HG03354 (cell line): ENCODE results near the gene ZNF518A.

ENCODE experiments used
- ATAC-seq: cut with Tn5 transposase; IDR thresholded peaks from one replicate; pipeline ENCODE4 v1.9.1; 2021; ENCODE audit warnings: mild to moderate bottlenecking; ENCODE audit not compliant: unreplicated experiment, poor library complexity, severe bottlenecking

Gene ZNF518A, protein sequence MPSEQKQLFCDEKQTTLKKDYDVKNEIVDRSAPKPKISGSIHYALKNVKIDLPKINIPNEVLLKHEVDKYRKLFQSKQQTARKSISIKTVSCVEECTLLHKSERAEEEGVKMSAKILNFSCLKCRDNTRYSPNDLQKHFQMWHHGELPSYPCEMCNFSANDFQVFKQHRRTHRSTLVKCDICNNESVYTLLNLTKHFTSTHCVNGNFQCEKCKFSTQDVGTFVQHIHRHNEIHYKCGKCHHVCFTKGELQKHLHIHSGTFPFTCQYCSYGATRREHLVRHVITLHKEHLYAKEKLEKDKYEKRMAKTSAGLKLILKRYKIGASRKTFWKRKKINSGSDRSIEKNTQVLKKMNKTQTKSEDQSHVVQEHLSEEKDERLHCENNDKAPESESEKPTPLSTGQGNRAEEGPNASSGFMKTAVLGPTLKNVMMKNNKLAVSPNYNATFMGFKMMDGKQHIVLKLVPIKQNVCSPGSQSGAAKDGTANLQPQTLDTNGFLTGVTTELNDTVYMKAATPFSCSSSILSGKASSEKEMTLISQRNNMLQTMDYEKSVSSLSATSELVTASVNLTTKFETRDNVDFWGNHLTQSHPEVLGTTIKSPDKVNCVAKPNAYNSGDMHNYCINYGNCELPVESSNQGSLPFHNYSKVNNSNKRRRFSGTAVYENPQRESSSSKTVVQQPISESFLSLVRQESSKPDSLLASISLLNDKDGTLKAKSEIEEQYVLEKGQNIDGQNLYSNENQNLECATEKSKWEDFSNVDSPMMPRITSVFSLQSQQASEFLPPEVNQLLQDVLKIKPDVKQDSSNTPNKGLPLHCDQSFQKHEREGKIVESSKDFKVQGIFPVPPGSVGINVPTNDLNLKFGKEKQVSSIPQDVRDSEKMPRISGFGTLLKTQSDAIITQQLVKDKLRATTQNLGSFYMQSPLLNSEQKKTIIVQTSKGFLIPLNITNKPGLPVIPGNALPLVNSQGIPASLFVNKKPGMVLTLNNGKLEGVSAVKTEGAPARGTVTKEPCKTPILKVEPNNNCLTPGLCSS (N-terminal part only)

DNA sequence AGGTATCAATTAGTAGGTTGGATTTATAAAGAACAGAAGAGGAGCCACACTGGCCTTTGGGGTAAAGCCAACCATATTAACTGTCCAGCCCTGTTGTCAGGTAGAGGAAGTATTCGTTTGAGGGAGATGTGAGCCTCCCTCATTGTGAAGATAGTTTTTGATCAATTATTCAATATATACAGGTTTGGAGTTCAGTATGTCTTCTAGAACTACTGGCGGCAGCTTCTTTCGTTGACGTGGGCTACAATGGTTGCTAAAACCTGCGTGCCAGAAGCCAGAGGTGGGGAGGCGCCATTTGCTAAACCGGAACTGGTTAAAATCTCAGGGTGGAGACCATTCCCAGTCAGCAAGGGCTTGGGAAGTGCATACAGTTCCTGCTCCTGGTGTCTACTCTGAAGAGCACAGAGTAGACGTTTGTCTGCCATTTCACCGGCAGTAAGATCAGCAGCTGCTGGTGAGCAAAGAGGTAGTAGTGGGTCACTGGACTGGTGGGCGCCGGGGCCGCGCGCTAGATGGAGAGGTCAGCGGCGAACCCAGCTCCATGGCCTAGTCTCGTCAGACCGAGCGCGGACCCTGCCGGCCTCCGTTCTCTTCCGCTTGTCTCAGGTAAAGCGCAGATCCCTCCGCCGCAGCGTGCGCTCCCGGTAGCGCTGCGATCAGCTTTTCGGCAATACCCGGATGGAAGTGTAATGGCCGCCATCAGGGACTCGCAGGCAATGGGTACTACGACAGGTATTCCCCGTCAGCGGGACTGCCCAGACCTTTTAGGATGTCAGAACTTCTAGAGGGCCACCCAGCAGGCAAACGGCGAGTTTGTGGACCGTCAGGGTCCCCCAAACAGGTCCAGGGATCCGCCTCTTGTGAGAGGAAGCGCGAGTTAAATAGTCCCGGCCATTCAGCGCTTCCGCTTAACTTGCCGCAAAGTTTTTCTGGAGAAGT lies at the start of gene ZNF518A:
ZNF518A (plus strand) TSS at position 911 of the 939 bp plus-strand sequence. CDS start 26,026 bp downstream, outside the sequence.
- ATAC-seq: peak; percentile 78

DNA sequence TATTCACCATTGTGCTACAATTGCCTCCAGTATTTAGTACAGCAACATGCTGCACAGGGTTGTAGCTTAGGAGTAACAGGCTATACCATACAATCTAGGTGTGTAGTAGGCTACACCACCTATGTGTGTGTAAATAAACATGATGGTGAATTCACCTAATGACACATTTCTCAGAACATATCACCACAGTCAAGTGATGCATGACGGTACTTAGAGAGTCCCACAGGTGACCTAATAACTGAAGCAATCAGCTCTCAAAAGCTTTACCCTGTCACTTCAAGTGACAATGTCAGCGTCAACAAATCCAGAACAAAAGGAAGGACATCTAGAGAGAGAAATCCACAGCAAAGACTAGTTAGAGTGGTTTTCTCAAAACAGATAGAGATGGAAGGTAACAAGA lies 47.9 kb upstream of the ZNF518A start:
- ATAC-seq: no peak

DNA sequence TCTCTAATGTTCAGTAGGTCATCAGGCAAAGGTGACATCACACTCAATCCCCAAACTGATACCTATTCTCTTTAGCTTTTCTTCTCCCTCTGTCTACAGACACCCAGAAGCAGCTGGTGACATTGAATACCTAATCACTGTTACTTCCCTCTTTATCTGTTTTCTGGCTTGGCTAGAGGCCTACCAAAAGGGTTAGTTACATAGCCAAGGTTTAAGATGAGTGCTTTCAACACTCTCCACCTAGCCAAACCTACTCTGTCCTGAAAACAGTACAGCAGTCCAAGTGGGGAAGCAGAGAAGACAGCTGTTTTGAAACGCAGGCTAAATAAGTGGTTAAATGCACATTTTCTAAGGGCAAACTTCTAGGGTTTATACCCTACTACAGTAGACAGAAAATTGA lies 47.3 kb upstream of the ZNF518A start:
- ATAC-seq: no peak

DNA sequence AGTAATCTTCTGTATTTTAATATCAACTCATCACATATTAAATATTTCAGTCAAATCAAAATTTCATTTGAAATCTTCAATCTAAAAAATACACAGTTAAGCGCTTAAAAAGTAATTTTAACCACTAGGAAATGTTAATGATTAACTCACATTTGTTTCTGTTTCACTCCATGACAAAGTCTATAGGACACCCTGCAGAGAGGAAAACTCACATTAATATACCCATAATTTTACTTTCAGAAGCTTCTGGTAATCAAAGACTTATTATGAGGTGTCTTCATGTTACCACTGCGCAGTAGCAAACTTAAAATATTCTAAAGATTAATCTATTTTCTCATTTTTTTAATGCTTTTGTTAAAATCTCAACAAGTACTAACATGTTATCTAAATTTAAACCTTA lies 41.0 kb upstream of the ZNF518A start:
- no peak for ATAC-seq

DNA sequence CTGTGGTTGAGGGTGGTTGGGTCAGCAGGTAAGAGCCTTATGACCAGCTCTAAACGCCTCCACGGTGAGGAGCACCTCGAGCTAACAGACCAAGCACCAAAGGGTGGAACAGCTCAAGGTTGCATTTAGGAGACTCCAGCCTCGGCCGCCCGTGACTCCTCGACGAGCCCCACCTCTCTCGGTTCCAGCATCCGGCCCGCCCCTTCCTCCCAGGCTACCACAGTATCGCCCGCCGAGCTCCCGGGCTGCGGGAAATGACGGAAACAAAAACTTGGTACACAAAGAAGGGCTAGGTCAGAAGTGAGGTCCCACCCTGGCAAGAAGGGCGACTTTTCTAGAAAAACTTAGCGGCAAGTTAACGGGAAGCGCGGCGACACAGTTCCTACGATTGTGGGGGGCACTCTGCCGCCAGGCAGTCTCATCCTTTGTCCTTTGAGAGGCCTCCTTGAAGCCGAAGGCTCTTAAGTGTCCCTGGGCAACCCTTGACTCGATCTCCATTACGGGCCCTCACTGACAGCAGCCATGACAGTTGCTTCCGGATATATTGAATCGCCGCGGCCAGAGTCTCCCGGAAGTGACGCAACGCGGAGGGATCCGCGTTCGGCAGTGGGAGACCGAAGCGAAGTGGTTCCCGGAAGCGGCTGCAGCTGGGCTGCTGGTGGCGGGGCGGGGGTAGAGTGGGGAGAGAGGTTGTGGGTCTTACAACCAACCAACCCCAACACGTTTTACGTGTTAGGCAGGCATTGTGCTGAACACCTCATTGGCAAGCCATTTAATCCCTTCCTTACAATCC lies 40.2 kb upstream of the ZNF518A start:
- peak; percentile 91 for ATAC-seq

DNA sequence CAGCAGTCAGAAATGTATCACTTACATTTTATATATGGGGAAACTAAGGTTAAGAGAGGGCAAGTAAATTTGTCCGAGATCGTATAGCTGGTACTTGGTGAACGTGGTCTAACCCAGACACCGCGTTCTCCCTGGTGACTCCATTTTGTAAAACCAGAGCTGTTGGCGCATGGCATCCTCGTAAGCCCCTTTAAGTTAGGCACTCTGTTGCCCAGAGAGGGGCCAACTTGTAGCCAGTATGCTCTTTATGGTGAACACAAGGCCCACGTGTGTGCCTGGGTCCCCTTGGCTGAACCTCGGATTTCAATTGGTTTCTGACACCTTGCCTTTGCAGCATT lies 39.7 kb upstream of the ZNF518A start:
- no peak for ATAC-seq

DNA sequence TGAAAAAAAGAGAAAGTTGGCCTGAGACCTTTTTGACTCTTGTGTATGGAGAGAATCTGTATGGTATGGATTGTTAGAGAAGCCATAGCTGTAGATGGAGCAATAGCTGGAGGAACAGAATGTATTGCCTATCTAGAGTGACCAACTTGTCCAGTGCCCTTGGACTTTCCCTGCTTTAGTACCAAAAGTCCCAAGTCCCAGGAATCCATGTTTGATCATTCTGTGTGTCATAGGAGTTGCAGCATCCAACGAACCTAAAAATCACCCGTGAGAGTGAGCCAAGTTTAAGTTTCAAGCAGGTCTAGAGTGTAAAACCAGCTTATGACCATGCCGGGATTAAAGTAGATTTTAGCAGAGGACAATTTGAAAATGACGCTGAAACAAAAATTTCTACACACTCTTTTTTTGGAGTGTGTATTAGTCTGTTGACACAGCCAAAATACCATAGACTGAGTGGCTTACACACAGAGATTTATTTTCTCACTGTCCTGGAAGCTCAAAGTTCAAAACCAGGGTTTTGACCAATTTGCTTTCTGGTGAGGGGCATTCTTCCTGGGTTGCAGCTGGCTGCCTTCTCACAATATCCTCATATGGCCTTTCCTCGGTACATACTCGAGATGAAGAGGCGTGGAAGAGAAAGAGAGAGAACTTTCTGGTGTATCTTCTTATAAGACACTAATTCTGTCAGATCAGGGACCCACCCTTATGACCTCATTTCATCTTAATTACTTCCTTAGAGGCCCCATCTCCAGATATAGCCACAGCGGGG lies 36.9 kb upstream of the ZNF518A start:
- ATAC-seq: no peak

DNA sequence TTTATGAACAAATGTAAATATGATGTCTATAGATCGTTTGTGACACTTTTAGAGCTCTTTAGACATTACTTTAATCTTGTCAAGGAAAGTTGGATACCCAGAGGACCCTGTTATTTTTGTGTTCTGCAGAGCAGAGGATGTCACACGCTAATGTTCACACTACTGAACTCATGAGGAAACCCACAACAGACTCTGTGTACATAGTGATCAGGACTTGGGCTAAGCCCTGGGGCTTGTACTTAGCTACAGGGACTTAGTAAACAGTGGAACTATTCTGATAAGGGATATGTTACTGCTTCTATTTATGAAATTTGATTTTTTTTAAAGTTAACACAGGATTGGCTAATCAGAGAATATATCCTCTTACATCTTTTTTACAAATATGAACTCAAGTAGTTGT lies 36.1 kb upstream of the ZNF518A start:
- ATAC-seq: no peak

DNA sequence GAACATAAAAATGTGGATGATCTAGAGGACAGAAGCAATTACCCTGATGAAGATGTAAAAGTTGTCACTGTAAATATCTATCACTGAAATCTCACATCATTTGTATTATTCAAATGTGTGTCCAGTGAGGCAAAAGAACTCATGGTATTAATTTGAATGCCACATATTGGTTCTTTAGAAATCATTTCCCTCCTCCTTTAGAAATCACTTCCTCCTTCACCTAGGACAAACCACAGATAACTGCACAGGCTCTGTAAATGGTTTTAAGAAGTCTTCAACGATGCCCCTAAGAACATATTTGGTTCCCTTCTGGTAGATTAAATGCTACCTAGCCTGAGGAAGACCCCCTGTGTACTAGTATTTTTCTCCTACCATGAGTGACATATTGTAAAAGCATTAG lies 33.1 kb upstream of the ZNF518A start:
- no peak for ATAC-seq

DNA sequence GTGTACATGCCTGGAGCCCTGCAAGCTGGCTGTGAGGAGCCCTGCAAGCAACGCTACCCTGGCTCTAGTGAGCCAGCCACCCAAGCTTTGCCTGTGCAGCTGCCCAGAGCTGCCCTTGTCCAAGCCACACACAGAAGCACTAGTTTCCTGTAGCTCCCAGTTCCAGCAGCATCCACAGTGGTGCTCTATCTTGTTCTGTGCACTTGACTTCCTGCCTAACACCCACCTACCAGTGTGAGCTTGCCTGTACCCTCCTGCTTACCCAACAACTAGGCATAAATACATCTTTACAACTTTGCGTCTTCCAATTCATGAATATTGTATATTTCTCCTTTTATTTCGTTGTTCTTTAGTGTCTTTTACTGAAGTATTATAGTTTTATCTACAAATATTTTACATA lies 32.2 kb upstream of the ZNF518A start:
- no peak for ATAC-seq

DNA sequence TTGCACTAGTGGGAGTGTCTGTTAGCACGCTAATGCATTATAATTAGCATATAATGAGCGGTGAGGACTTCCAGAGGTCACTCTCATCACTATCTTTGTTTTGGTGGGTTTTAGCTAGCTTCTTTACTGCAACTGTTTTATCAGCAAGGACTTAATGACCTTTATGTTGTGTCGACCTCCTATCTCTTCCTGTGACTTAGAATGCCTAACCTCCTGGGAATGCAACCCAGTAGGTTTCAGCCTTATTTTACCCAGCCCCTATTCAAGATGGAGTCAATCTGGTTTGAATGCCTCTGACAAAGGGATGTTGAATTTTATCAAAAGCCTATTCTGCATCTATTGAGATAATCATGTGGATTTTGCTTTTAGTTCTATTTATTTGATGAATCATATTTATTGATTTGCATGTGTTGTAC lies 22.5 kb upstream of the ZNF518A start:
- ATAC-seq: no peak

DNA sequence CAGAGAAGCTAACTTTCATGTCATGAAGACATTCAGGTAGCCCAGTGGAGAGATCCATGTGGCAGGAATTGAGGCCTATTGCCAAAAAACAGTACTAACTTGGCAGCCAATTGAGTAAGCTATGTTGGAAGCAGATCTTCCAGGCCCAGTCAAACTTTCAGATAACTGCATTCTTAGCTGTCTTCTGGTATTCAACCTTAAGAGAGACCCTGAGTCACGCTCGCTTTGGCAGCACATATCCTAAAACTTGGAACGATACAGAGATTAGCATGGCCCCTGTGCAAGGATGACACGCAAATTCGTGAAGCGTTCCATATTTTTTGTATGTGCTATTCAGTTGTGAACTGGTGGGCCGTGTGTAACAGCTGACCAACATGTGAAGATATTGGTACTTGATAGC lies 17.6 kb upstream of the ZNF518A start:
- ATAC-seq: no peak

DNA sequence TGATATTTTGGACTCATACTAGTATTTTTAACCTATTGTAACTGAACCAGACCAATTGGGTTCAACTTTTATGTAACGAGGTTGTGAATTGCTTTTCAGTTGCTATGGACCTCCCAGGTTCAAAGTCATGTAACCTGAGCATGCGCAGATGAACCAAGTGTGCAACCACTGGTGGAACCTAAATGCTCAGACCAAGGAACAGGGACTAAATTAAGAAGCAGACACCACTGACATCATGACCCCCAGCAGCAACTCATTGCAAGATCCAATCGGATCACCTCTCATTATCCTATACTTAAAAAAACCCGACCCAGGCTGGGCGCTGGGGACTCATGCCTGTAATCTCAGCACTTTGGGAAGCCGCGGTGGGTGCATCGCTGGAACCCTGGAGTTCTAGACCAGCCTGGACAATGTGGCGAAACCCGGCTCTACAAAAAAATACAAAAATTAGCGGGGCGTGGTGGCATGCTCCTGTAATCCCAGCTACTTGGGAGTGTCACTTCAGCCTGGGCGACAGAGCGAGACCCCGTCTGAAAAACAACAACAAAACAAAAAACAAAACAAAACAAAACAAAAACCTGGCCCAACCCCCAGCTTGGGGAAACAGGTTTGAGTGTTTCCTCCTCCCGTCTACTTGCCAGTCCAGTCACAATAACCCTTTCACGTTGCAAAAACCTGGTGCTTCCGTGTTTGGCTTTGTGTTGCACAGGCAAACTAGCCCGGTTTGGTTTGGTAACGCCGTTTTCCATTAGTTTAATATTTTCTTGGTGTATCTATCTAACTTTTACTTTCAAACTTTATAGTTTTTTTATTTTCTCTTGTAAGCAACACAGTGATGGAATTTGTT lies 11.3 kb upstream of the ZNF518A start:
- ATAC-seq: no peak

DNA sequence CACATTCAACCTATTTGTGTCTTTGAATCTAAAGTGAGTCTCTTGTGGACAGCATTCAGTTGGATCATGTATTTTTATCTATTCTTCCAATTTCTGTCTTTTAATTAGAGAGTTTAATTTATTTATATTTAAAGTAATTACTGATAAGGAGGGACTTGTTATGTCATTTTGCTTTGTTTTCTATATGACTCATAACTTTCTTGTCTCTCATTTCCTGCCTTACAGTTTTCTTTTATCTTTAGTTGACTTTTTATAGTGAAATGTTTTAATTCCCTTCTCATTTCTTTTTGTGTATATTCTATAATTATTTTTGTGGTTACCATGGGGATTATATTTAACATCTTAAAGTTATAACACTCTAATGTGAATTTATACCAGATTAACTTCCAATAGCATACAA lies 7.3 kb upstream of the ZNF518A start:
- no peak for ATAC-seq

DNA sequence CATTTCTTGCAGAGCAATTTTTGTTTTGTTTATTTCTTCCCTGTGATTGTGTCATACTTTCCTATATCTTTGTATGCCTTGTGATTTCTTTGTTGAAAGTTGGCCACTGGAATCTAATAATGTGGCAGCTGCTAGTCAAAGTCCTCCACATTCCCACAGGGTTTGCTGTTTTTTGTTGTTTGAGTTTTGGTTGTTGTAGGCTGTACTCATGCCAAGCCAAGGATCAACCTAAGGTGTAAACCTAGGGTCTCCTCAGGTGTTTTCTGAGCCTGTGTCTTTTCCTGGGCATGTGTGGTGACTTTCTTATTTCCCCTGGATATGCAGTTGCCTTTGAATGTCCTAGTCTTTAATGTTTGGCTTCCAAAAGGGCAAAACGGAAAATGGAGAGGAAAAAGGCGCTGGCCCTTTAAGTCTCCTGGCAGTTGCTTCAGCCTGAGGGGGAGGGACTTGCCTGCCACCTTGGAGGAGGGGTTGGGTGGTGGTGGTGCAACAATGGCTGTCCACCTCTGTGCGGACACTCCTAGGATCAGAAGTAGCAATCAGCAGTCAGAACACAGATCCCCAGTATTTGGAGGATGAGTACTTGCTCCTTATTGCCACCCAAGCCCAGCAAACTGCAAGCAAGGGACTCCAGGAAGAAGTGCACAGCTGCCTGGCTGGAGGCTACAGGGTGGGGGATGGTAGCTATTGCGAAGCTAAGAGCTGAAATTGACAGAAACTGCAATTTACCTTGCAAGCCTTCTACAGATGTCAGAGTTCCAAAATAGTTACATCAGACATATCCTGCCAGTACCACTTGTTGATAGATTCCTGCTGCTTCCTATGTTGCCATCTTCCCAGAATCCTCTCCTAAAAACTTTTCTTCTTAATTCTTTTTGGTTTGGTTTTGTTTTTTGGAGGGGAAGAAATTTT lies 5.6 kb upstream of the ZNF518A start:
- peak; percentile 62 for ATAC-seq

DNA sequence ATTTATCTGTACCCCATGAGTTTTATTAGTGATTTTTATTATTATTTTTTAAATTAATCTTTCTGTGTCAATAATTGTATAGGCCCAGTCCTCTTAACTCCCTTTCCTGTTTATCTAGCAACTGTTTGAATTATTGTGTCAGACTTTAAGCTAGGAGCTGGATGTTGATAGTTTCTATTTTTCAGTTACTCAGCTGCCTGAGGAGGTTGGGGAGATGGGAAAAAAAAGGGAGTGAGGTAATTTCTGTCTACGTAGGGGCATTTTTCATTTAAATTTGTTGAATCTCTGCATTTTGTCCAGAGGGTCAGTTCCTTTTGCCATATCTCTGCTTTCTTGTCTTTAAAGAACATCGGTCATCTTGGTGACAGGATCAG lies 5.0 kb upstream of the ZNF518A start:
- ATAC-seq: no peak
